SK-N-MC (cell line): ENCODE measurements around the gene PPARG.

Experiments used
- EZH2 ChIP-seq: fragments of 200-600 bp; sonication (generic); IDR thresholded peaks from one replicate; pipeline ENCODE4 v1.6.1; 2017; ENCODE audit warnings: antibody characterized with exemption
- POLR2AphosphoS5 ChIP-seq: IDR thresholded peaks from 2 replicates; pipeline ENCODE4 v1.6.1; 2012; ENCODE audit warnings: mild to moderate bottlenecking, low read depth, low read length, borderline replicate concordance

DNA sequence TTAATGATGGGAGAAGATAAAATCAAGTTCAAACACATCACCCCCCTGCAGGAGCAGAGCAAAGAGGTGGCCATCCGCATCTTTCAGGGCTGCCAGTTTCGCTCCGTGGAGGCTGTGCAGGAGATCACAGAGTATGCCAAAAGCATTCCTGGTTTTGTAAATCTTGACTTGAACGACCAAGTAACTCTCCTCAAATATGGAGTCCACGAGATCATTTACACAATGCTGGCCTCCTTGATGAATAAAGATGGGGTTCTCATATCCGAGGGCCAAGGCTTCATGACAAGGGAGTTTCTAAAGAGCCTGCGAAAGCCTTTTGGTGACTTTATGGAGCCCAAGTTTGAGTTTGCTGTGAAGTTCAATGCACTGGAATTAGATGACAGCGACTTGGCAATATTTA lies 127.9 kb downstream of the PPARG start:
- TF ChIP-seq EZH2 (no peak), POLR2AphosphoS5 (no peak)
